Activated T-helper 1 cell treated with anti-CD3 and anti-CD28 coated beads, Interleukin-2, amount 50 U/mL, for 16 hours (primary cell): Measurements from ENCODE around the gene CD44.

Experiments
- DNase-seq, 2 donors: peaks; one replicate each; pipeline ENCODE4 v3.0.0-alpha.2; 2020; ENCODE audit warnings: low read depth in 1 of 2, low spot score in 1 of 2

The CD44 gene

DNA sequence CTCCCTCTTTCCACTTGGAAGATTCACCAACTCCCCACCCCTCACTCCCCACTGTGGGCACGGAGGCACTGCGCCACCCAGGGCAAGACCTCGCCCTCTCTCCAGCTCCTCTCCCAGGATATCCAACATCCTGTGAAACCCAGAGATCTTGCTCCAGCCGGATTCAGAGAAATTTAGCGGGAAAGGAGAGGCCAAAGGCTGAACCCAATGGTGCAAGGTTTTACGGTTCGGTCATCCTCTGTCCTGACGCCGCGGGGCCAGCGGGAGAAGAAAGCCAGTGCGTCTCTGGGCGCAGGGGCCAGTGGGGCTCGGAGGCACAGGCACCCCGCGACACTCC, 397 bp upstream of the CD44 start:
- no peak for DNase-seq

DNA sequence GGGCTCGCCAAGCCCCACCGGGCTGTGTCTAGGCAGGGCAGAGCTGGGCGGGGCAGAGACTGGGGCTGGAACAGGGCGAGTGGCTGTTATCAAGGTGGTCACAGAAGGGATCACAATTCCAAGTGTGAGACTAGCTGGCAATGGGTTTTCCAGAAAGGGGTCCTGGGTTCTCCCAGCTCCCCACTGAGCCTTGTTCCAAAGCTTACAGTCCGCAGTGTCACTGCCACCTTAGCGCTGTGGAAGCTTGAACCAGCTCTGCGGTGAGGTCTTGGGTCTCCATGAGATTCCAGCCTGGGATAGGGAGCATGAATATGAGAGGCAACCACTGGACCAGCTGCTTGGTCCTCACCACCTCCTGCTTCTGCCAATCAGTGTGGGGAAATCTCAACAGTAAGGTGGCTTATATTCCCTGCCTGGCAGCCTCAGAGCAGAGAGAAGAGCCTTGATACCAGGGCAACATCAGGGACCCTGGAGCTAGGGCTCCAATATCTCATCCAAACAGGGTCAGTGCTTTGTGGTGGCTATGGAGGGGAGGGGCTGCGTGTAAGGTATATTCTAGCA, 831 bp downstream of the CD44 start:
- no peak for DNase-seq

DNA sequence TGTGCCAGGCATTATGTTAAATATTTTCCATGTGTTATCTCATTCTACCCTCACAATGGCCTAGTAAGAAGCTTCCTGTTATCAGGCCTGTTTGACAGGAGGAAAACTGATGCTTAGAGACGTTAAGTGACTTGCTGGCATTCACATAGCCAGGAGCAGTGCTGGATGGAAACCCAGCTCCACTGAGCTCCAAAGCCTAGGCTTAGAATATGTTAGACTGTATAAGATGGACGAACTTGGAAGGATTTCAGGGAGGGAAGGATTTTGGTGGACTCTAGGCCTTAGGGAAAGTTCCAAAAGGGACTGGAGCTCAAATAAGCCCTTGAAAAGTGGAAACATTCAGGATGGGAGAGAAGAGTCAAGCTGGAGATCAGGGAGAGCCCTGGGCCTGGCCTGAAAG, 2.1 kb downstream of the CD44 start:
- no peak for DNase-seq

DNA sequence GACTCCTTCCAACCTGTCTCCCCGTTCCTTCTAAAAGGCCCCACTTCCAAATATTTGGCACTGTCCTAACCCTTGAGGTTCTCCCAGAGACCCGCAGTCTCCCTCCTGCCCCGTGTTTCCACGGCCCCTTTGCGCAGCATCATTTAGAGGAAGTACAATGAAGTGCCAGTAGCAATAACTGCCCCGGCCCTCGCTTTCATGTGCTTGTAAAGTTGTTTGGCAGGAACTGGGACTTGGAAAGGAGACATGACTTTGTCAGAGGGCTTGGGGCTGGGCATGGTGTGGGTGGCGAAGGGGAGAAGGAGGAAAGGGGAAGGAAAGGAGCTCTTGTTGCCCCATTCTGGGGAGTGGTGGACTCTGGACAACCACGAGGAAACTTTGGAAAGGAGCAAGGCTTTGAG, 2.6 kb downstream of the CD44 start:
- no peak for DNase-seq

DNA sequence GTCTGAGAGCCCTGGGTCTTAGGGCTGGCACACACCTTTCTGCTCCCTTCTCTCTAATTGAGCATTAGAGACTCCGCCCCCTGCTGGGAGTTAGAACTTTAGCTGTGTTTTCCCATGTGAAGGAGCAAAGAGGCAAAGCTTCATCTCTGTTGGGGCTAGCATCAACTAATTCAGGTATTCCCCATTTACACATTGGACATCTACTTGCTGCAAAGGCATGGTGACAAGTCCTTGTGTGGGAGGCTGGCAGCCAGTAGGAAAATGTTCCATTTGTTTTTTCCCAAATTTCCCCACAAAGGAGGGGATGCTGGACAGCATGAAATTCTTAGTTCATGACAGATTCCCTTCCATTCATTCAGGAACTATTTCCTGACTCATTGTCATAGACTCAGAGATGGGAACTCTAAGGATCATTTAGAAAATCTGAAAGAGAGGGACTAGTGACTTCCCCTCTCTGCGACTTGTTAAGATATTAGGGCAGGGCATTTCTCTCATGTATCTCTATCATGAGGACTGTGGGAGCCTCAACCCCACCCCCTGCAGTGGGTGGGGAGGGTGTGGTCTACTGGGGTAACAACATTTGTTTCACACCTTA, 3.6 kb downstream of the CD44 start:
- no peak for DNase-seq

DNA sequence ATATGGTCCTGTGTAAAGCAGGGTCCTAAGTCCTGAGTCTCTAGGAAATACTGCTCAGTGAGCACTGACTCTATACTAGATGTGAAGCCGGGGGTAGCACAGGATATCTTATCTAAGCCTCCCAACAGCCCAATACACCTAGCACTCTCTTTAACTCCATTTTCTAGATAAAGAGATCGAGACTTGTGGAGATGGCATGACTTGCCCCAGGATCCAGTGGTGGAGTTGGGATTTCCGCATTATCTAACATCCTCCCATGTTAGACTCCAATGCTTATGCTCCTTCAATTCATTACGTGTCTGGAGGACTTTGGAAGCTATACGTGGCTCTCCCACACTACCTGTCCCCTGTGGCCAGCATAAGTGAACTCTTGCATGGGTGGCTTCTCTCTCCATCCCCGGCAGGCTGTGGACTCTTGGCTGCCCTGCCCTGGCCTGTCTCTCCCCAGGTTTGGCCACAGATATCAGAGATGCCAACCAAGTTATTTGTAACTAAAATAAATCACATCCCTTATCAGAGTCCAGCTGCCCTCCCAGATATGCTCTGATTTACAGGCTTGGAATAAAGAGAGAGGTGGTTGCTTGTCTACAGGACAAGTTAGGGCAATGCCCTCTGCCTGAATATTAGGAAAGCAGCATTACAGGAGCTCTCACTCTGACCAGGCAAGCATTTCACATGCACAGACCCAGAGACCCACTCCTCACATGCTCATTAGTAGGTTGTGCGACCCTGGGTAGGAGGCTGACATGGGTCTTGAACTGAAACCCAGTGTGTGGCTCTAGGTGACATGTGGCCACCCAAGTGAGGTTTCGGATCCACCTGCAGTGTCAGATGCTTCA, 4.5 kb downstream of the CD44 start:
- DNase-seq: no peak

DNA sequence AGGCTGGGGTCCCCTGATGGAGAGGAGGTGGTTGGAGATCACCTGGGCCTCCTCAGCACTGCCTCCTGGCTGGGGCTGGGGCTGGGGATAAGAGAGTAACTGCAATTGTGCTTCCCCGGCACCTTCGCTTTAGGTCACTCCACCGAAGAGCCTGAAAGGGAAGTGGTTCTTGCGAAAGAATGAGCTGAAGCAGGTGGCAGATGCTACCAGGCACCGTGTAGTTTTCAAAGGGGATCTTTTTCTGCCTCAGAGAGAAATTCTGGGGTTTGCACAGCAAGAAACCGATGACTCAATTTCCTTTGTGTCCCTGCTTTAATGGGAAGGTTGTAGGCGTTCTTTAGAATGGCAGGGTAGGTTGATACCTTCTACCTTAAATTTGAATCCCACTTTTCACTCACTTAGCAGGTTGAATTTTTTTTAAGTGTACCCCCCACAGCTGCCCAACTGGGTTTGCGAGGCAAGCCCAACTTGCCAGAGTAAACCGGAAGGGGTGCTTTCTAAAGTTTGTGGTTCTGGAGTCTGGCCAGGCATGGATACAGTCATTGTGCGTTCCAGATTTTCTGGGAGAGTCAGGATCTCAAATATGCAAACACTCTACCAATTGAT, 5.3 kb downstream of the CD44 start:
- peak in 1 of 2 donors; percentile 39 for DNase-seq

DNA sequence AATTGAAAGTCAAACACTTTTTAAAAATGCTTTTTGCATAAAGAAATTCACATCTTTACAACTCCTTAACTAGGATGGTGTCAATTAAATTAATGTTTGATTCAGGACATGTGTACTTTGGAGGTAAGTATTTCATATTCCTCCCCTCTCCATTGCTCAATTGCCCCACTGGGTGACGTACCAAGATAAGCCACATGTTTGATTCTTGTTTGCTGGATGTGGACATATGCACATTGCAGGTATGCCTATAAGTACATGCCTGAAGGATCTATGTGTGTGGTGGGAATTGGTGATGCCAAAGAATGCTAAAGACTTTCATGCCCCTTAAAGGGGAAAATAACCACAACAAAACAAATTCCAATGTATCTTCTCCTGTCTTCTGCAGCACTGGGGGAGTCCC, 5.8 kb downstream of the CD44 start:
- DNase-seq: no peak

DNA sequence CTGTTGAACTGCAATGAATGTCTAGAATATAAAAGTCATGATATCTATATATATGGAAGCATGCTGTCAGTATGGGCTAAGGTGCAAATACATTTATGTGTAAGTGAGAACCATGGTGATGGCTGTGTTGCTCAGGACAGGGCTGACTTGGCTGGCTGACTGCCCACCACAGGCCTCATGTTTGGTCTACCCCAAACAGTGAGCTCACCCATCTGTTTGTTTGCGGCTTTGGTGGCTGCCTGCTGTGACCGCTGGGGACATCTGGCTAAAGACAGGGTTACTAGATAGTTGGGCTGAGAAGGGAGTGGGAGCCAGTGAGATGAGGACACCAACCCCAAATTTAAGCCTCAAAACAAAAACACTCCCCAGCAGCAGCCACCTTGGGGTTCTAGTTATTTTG, 6.3 kb downstream of the CD44 start:
- DNase-seq: no peak

DNA sequence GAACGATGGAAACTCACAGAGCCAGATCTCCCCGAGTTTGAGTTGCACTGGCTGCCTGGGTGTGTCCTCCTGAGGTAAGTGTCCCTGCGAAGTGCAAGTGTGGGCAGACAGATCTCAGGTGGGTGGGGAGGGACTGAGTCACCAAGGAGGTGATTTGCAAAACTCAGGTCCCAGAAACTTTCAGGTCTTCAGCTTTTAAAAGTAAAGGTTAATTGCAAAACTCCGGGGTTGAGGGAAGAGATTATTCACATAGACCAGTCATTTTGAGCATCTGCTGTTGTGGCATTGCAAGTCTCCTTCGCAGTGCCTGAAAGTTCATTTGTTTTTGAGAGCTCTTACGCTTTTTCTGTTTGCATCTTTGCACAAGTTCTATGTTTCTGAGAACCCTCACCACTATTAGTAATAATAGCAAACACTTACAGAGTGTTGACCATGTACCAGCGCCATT, 7.1 kb downstream of the CD44 start:
- peak in 1 of 2 donors; percentile 67 for DNase-seq

DNA sequence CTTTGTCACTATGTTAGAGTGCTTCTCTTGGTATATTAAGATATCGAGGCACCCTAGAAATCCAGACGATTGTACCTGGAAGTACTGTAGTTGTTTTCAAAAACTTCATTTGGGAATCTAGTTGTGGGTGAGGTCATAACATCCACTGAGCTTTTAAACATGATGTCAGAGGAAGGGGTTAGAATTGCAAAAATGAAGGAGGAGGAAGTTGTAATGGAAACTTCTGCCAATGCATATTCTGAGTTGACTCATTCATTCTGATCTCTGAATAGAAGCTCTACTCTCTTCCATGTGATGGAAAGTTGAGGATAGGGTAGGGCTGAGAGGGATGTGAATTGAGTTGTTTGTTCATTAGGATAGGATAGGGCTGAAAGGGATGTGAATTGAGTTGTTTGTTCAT, 7.7 kb downstream of the CD44 start:
- no peak for DNase-seq

DNA sequence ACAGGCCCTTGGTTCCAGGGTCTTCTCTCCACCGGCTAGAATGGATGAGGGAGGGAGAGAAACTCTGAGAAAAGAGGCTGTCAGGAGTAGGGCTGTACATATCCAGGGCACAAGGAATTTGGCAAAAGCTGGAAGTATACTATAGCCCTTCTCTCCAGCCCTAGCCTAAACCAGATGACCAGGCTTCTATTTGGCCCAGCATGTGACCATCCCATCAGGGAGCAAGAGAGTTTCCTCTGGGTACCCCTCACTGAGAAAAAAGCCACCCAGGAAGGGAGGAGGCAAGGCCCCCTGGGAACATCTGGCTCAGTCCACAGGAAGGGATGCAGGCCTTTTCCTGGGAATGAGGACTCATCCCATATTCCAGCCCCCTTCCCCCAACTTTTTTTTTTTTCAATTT, 8.3 kb downstream of the CD44 start:
- no peak for DNase-seq

DNA sequence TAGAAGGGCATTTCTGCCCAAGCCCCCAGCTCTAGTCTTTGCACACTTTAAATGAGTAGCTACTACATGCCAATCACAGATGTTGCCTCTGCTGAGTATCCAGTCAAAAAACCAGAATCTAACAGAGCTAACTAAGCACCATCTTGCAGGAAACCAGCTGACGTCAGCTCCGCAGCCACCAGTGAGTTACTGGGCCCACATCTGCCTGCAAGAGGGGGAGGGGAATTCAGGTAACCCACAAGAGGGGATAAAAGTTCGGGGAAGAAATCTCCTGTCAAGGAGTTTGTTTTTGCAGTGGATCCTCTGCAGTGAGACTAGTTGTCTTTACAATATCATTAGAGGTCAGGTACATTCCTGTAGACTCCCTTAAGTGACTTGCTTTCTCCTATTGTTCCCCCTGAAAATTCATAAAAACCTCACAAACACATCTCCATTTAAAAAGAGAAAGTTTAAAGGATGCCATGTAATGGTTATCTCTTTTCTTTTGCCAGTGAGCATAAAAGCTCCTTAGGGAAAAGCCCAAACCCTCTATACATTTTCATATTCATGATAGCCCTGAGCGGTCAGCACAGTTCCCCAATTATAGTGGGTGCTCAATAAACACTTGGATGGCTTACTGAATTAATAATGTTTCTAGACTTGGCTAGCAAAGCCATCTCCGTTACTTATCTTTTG, 9.3 kb downstream of the CD44 start:
- DNase-seq: no peak

DNA sequence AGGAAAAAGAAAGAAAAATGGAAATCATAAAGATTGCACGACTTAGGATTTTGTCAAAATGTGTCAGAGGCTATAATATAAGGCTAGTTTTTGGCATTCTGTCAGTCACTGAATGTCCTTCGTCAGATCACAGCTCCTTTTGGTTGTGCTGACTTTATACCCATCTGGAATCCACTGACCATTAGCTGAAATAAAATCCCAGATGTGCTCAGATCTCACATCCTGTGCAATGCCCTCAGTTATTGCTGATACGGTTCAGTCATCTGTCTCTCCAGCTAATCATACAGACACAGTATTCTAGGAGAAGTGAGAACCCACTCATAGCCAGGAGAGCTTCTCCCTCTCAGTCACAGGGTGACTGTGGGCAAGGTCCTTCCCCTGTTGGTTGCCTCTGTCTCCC, 11.5 kb downstream of the CD44 start:
- DNase-seq: no peak

DNA sequence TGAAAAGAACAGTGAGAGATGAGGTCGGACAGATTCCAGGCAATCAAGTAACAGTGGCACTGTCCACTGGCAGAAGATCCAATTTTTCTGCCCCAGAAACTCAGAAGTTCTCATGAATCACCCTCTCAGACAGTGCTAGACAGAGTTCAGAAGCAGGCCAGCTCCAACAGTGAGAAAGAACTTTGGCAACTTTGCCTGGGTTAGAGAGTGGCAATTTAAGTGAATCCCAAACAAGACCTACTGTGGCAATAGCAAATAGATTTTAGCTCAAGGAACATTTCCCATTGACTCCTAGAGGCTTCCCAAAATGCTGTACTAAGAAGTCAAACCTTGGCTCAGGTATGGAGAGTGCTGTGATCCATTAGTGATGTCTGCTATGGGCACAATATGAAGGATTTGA, 12.3 kb downstream of the CD44 start:
- DNase-seq: no peak

DNA sequence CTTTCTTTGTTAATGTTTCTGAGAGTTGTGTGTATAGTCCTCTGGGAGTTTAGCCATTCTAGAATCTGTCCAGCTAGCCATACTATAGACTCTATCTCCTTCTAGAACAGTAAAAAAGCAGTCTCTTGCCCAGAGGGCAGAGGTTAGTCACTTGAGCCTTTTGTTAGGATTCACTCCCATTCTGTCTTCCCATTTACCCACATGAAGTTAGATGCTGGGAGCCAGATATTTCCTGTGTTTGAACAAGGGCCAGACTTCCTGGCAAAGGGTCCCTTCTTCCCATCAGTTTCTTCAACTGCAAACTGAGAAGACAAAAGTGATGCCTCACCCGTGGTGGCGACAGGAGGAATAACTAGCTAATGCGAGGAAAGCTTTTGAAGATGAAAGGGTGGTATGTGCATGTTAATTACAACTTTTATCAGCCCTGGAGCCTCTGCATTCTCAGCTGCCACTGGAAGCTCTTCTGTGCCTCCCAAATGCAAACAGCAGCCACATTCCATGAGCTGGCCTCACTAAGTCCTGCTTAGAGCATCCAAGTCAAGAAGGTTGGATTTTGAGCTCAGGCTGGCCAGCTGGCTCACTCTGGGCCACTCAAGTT, 12.8 kb downstream of the CD44 start:
- no peak for DNase-seq

DNA sequence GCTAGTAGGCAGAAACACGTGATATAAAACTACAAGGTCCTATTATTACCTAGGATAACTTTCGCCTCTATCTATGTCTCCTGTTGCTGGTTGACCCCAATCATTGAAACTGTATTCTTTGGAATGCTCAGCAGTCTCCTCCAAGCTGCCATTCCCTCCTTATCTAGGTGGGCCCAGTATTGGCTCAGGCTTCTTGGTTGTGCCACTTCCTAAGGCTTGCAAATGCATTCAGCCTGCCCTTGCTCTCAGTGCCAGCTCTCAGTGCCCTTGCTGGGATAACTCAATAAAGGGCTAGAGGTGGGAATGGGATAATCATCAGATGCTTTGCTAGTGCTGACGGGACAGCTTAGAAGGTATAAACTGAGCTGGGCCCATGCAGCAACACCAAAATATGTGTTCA, 13.6 kb downstream of the CD44 start:
- no peak for DNase-seq

DNA sequence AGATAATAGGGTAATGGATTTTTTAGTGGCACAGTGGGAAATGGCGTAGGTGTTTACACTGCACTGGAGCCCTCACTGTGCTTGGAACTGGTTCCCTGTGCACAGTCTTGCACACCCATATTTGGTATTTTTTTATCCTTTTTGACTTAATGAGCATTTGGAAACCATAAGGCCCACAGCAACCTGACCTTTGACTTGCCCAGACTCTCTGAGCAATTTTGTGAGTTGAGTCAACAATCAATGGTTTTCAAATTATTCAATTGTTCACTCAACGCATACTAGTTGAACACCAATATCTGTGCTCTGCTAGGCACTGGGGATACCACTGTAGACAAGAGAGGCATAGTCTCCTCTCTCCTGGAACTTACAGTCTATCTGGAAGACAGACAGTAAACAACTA, 14.3 kb downstream of the CD44 start:
- DNase-seq: no peak

DNA sequence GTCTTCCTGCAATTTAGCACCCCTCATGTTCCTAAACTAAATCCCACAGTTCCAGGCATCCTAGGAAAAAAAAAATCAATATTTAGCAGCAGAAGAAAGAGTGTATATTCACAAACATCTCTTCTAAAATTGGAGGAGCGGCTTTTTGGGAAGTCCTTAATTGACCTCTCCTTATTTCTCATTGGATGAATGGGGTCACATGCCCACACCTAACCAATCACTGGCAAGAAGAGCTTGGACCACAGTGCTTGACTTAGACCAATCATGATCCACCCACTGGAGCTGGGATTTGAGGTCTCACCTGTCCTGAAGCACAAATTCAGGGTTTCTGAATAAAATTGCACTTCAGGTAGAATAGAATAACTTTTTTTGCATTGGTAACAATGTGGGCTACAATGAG, 16.0 kb downstream of the CD44 start:
- DNase-seq: no peak

DNA sequence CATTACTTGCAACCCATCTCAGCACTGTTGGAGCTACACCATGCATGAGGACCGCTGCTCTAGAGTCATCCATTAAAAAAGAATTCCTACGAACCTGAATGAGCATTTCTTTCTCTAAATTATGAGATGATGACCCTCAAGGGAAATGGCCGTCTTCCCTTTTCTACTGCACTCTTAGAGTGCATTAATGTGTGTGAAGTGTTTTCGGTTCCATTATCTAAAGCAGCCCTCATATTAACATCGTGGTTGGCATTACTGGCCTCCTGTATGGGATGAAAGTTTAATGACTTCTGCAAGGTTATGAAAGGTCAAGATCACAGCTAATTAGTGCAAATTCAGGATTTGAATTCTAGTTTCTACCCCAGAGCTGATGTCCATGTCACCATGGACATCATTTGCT, 16.7 kb downstream of the CD44 start:
- no peak for DNase-seq
